Left kidney (tissue), 8 donors: ENCODE results near the gene HLA-DQB1. TPM values are rescaled to one million over a fixed set of nuclear protein-coding genes. Genes with fewer than 3 reads are reported as not detected.
"Not testable (repeated sequence)": the region's sequence is repeated elsewhere in the genome, so short reads cannot be mapped to it uniquely, and the experiment has no call there.

Source experiments
- DNase-seq: peaks from one replicate; pipeline ENCODE4 v3.0.0-alpha.2; 2013
- long read RNA-seq, 8 donors: transcript quantifications; one replicate each; lab custom pipeline, GENCODE V29; 2026
- polyA plus RNA-seq: library from polyadenylated mRNA; unstranded; fragments of 120-200 nt; gene quantifications from one replicate; pipeline ENCODE4 v1.2.1, GENCODE V29; 2013; ENCODE audit not compliant: insufficient read length

Gene HLA-DQB1
- 8.4 TPM for polyA plus RNA-seq
- long read RNA-seq, donor 1, transcript HLA-DQB1-205 (5 exons, 1,642 nt) = major isoform, 7 of 20 reads
- long read RNA-seq, donor 1, partial matches to known transcripts = 13 of 20 reads
- long read RNA-seq, donor 1, other reads (novel, unspliced or antisense) = 0 of 20 reads
- long read RNA-seq, donor 2, transcript HLA-DQB1-205 (5 exons, 1,642 nt) = major isoform, 13 of 32 reads
- long read RNA-seq, donor 2, partial matches to known transcripts = 19 of 32 reads
- long read RNA-seq, donor 2, other reads (novel, unspliced or antisense) = 0 of 32 reads
- long read RNA-seq, donor 3, transcript HLA-DQB1-205 (5 exons, 1,642 nt) = major isoform, 5 of 23 reads
- long read RNA-seq, donor 3, partial matches to known transcripts = 18 of 23 reads
- long read RNA-seq, donor 3, other reads (novel, unspliced or antisense) = 0 of 23 reads
- long read RNA-seq, donor 4, partial matches to known transcripts = 0 of 2 reads
- long read RNA-seq, donor 4, other reads (novel, unspliced or antisense) = 0 of 2 reads
- long read RNA-seq, donor 5, transcript HLA-DQB1-205 (5 exons, 1,642 nt) = major isoform, 17 of 35 reads
- long read RNA-seq, donor 5, partial matches to known transcripts = 15 of 35 reads
- long read RNA-seq, donor 5, other reads (novel, unspliced or antisense) = 0 of 35 reads
- long read RNA-seq, donor 6, transcript HLA-DQB1-205 (5 exons, 1,642 nt) = major isoform, 5 of 20 reads
- long read RNA-seq, donor 6, partial matches to known transcripts = 15 of 20 reads
- long read RNA-seq, donor 6, other reads (novel, unspliced or antisense) = 0 of 20 reads
- long read RNA-seq, donor 7, transcript HLA-DQB1-205 (5 exons, 1,642 nt) = major isoform, 8 of 14 reads
- long read RNA-seq, donor 7, partial matches to known transcripts = 6 of 14 reads
- long read RNA-seq, donor 7, other reads (novel, unspliced or antisense) = 0 of 14 reads
- long read RNA-seq, donor 8, partial matches to known transcripts = 0 of 4 reads
- long read RNA-seq, donor 8, other reads (novel, unspliced or antisense) = 0 of 4 reads

DNA sequence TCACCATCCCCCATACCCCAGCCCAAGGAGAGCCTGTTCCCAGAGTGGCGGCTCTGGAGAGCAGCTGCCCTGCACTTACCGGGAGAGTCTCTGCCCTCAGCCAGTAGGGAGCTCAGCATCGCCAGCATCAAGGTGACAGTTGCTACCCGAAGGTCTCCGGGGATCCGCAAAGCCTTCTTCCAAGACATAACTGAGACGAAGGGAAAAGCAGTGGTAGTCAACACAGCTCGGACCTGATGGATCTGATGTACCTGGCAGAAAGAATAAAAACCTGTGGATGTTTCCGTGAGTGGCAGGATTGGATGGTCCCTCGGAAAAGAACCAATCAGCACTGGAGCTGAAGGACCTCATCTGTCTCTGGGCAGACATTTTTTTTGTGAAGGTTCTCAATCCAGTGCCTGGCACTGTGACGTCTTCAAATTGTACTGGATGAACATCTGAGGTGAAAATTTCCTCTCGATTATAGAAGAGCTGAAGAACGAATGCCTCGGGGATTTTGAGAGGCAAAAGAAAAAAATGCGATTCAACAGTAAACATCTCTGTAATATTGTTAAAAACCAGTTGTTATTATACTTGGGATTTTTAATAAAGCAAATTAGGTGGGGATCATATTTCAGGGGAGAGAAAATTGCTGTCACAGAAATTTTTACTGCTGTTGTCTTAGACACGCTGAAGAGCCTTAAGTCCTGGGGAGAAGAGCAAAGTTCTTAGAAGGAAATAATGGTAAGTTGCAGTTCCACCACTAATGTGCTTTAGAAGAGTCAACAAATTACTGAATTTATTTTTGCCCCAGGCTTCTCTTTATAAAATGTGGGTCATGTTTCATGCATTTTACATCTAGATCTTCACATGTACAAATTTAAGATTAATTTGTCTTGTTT is at the start of gene HLA-DQB1:
TSS of gene HLA-DQB1 (minus strand) at position 238 of the 881 bp plus-strand sequence. CDS start at position 188, 50 bp downstream.
- DNase-seq = peak; percentile 62

DNA sequence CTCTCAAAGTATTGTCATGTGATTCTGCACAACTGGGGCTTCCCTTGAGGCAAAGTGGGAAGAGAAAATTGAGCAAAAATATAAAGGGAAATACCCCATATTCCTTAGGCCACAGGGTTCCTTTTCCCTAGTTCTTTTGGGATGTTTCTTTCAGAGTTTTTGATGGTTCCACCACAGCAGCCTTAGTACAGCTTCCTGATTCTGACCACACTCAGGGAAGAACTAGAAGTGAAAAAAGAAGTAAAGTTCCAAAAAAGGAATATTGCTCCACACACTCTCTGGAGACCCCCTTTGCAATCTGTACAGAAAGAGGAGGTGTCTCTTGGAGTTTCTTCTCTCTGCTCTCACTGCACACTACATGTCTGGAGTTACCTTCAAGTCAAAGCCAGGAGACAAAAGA is 46.8 kb upstream of the HLA-DQB1 start:
- no peak for DNase-seq

DNA sequence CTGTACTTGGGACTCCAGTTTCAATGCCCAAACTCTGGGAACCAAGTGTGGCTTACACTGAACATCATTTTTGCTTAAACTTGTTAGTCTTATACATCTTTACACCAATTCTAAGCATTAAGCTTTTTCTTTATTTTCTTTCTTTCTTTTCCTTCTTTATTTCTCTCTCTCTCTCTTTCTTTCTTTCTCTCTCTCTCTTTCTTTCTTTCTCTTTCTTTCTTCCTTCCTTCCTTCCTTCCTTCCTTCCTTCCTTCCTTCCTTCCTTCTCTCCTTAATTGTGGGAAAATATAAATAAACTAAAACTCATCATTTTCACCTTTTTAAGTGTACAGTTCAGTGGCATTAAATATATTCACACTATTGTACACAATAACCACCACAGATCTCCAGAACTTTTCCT is 43.2 kb upstream of the HLA-DQB1 start:
- DNase-seq = no peak

DNA sequence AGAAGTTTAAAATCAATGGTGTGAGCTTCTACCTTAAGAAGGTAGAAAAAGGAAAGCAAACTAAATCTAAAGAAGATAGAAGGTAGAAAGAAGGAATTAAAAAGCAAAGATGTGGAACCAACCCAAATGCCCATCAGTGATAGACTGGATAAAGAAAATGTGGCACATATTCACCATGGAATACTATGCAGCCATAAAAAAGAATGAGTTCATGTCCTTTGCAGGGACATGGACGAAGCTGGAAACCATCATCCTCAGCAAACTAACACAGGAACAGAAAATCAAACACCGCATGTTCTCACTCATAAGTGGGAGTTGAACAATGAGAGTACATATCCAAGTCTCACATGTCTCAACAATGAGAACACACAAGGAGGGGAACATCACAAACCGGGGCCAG is 38.7 kb upstream of the HLA-DQB1 start:
- not testable (repeated sequence) for DNase-seq

DNA sequence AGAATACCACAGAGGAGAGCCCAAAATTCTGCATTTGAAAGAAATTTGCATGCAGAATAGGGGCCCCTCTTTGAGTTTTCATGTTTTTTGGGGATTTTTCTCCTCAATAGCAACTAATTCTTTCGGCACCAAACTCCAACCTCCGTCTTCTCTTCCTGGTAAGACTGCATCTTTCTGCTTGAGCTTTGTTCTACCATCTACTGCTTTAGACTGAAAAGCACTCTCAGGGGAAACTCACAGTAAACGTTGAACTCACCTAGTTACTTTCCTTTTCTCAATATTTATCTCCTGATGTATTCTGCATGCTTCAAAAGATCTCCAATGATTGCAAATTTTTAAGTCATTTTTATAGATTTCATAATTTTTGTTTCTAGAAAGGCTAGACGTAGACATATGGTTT is 36.9 kb upstream of the HLA-DQB1 start:
- no peak for DNase-seq

DNA sequence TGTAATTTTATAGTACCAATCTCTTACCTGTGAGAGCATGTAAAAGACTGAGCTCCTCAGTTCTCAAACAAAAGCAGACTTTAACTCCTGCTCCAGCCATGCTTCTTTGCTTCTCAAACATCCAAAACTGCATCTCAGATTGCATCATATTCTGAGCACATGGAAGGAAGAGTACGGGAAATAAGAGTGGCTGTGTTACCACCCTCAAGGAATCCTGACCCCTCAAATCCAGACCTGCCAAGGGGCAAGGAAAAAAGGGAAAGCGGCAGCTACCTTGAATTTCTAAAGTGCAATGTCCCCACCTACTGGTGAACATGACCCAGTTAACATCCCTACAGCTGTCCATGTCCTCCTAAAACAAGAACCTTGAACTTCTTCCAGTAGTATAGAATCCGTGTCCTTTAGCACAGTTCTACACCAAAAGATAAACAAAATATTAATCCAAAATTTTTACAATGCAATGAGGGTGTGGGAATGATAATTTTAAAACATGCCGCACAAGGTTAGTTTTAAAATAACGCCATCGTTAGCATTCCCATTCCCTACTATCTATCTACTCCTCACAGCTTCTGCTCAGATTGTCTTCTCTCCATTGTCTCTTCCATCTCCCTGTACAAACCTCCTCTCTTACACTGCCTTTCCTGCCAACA is 34.1 kb upstream of the HLA-DQB1 start:
- DNase-seq = peak; percentile 71

DNA sequence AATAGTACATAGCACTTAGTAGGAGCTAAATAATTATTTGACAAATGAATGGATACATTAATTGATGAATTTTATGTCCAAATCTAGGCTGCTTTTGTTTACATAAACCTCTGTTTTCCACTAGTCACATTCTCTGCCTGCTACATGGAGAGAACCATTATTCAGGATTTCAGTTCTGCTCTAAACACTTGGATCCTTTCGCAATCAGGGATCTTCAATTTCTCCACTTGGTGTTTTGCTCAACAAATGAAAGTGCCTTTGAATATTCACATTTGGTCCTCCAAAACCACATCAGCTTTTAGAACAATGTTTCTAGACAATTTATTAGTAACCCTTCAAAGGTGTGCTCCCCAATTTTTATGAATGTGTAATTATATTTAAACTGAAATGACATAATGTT is 30.6 kb upstream of the HLA-DQB1 start:
- DNase-seq = no peak

DNA sequence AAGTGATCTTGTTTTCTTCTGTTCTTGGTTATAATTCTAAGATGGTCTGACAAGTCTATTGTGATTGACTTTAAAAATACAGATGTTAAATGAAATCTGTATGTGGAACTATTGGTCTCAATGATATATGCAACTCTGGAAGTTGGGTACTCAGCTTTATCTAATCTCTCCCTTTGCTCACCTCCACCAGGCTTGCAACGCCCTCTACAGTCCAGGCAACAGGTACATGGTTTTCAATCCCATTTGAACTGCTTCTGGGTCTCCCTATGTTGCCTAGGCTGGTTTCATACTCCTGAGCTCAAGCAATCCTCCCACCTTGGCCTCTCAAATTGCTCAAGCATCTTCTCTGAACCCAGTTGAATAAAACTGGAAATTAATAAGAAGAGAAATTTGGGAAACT is 25.6 kb upstream of the HLA-DQB1 start:
- DNase-seq = no peak

DNA sequence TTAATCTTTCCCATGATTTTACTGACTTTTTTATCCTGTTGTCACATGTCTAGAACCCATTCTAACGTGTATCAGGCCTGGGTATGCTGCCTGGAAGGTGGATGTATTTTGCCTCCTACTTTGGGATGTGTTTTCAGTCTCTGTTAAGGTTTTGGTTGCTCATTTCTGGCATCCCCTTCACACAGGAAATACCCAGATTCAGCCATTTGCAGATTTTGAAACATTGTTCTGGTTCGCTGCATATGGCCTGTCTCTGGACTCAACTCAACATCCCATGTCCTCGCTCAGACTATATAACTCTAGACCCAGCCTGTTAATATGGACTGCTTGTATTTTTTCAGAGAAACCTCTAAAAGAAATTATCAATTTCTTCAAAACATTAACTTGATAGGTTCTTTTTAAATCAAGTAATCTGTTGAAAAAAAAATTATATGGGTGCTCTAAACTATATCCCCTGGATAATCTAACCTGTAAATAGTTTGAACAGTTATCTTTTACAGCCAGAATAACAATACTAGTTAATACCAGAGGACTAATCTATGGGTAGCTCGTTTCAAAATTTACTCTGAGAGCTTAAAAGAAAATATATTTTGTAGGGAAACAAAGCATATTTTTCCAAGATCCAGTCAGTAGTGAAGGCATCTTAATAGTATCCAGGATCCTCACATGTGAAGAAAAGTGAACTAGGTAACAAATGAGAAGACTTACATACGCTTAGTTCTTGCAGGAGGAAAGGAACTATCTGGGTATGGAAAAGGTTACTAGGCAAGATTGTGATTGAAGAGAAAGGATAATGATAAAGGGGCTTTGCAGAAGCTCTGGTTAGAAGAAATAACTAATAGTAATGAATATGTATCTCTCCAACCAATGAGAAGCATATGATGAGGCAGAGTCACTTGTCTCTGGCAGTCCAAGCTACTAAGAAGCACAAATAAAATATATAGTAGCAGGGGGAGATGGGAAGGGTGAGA is 23.4 kb upstream of the HLA-DQB1 start:
- DNase-seq = no peak

DNA sequence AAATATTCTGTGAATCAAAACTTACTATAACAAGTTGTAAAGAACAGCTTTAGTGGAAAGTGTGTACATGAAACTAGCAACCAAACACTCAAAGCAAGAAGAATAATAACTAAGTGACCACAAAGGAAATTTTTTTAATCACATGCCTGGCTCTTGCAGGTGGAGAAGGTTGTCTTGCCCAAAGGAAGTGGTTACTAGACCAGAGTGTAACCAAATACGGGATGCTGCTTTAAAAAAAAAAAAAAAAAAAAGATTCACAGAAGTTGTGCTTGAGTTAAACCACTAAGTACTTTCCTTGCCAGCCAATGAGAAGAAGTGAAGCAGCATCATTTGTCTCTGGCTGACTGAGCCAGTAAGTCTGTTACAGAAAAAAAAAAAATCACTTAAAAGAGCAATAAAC is 19.1 kb upstream of the HLA-DQB1 start:
- DNase-seq = no peak

DNA sequence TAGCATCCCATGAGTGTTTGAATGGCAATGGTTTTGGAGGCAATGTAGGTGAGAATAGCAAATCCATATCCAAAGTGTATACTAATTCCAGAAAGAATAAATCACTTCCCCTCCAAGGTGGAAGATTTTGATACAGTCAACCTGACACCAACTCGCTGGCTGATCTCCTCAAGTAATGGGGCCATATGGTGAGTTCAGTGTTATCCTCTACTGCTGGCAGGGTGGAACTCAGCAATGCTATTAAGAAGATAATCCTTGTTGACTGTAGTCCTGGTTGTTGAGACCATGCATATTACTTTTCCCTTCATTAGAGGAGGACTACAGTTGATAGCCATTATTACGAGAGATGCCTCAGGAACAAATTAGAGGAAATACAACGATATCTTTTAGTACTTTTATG is 17.8 kb upstream of the HLA-DQB1 start:
- no peak for DNase-seq

DNA sequence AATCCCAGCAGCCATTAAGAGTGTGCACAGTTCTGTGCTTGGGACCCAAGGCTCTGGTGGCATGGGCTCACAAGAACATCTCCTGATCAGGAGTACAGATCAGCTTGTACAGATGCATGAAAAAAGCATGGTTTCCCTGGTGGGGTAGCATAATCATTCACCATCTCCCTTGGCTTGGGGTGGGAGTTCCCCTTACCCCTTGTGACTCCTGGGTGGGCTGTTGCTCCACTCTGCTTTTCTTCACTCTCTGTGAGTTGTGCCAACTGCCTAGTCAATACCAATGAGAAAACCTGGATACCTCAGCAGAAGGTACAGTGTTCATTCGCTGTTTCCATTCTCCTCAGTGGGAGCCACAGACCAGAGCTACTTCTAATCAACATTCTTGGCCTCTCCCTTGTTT is 13.6 kb upstream of the HLA-DQB1 start:
- no peak for DNase-seq

DNA sequence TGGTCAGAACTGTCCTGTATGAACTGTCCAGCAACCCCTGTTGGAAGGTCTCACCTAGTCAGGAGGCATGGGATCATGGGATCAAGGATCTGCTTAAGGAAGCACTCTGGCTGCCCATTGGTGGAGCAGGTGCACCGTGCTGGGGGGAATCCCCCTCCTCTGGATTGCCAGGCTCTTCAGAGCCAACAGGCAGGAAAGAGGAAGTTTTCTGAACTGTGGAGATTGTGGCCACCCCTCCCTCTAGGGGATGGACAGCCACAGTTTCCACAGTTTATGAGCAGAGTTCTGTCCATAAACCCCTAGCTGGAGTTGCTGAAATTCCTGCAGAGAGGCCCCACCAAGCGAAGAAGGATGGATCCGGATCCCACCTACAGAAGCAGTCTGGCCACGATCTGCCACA is 13.0 kb upstream of the HLA-DQB1 start:
- no peak for DNase-seq

DNA sequence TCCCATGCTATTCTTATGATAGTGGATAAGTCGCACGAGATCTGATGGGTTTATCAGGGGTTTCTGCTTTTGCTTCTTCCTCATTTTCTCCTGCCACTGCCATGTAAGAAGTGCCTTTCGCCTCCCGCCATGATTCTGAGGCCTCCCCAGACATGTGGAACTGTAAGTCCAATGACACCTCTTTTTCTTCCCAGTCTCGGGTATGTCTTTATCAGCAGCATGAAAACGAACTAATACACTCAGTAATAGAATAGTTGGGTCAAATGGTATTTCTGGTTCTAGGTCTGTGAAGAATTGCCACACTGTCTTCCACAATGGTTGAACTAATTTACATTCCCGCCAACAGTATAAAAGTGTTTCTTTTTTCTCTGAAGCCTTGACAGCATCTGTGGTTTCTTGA is 7.7 kb upstream of the HLA-DQB1 start:
- DNase-seq = not testable (repeated sequence)

DNA sequence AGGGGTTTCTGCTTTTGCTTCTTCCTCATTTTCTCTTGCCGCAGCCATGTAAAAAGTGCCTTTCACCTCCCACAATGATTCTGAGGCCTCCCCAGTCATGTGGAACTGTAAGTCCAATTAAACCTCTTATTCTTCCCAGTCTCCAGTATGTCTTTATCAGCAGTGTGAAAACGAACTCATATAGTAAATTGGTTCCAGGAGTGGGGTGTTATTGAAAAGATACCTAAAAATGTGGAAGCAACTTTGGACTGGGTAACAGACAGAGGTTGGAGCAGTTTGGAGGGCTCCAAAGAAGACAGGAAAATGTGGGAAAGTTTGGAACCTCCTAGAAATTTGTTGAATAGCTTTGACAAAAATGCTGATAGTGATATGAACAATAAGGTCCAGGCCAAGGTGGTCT is 5.5 kb upstream of the HLA-DQB1 start:
- not testable (repeated sequence) for DNase-seq

DNA sequence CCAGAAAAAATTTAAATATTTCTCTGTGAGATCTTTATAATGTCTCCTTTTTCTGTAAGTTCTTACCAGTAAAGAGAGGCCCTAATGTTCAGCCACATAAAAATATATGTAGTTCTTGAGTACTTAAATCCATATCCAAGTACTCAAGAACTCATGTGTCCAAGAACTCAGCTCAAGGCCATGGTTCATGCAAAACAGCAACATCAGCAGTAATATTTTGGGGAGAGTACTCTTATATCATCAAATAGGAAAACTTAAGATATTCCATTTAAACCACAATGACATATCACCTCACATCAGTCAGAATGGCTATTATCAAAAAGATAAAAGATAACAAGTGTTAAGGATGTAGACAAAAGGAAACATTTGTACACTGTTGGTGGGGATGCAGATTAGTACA is 3.4 kb upstream of the HLA-DQB1 start:
- no peak for DNase-seq

DNA sequence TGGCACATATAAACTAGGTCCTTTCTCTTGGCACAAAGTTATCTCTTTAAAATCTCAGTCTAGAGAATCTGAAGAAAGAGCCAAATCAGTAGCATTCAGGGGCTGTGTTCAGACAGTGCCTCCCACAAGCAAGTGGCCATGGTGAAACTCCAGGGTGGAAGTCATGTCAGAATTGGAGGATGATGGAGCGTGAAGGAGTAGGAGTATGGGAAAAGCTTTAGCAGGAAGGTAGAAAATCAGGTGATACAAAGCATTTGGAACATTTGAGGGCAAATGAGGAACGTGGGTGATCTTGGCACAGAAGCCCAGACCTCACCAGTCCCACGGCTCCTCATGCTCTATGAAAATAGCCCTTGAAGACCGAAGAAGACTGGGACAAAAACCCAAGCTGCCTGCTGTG is 2.8 kb upstream of the HLA-DQB1 start:
- DNase-seq = no peak

DNA sequence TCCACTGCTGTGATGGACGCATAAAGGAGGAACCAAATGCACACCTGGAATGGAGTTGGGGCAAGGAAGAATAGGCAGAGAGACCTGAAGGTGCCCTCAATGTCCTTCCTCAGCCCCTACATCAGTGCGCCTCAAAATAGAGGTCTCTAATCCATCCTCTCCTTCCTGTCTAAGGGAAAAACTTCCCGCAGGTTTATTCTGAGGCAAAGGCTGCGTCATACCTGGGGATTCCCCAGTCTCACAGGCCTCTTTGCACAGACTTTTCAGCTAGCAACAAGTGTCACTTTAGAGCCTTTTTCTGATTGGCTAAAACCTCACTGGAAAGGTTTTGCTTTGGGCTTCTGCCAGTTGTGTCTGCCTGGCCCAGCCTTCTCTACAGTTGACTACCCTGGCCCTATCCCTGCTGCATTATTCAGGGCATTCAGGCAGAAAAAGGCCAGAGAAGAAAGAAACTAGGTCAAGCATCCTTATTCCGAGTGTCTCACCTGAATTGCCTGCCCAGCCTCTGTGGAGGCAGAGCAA is 1.8 kb upstream of the HLA-DQB1 start:
- DNase-seq = peak; percentile 55

DNA sequence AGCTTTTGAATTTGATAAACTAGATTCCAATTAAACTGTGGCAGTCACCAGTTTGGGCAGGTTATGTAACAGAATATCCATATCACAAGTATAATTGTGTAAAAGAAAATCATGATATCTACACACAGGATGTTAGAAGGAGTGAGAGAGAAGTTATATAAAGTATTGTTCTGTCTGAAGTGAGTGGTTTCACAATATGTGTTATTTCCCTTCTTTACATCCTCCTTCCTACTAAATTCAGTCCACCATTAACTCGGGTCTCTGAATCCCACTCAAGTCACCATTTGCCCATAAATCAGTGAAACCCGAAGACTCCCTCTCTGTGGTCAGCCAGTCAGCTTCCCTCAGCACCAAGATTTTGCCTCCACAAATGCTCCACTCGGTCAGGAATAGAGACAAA is 796 bp downstream of the HLA-DQB1 start:
- DNase-seq = no peak

DNA sequence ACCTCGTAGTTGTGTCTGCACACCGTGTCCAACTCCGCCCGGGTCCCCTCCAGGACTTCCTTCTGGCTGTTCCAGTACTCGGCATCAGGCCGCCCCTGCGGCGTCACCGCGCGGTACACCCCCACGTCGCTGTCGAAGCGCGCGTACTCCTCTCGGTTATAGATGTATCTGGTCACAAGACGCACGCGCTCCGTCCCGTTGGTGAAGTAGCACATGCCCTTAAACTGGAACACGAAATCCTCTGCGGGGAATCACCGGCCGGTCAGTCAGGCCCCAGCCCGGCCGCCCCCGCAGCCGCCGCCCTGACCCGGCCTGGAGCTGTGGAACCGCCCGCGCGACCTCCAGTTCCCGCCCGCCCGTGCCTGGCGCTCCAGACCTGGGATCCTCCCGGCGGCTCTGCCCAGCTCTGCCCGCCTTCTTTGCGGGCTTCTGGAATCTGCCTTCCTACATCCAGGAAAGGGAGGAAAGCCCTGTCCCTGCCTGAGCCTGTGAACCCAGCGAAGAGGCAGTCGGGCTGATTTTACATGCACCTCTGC is 1.6 kb downstream of the HLA-DQB1 start:
- no peak for DNase-seq
